GM12801 (cell line): ENCODE results near the gene KIAA1586.

ENCODE experiments used
- CTCF ChIP-seq: IDR thresholded peaks from one replicate; pipeline ENCODE4 v1.5.1; 2011; ENCODE audit warnings: control low read depth; ENCODE audit not compliant: insufficient read length; ENCODE audit errors: extremely low read depth

KIAA1586 gene

DNA sequence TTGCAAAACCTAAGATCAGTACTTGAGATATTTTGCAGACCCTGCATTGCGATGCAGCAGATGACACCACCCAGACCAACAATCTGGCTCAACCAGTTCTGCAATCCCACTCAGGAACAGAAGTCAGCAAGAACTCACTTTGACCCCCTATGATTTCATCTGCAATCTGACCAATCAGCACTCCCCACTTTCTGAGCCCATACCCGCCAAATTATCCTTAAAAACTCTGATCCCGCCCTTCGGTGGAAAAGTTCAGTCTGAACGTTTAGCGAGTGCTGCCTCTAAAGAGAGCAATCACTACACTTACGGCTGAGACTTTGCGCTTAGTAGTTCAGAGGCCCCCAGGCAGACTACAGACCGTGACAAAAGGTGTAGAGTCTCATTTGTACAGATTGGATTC lies 17.3 kb upstream of the KIAA1586 start:
- no peak for TF ChIP-seq CTCF

DNA sequence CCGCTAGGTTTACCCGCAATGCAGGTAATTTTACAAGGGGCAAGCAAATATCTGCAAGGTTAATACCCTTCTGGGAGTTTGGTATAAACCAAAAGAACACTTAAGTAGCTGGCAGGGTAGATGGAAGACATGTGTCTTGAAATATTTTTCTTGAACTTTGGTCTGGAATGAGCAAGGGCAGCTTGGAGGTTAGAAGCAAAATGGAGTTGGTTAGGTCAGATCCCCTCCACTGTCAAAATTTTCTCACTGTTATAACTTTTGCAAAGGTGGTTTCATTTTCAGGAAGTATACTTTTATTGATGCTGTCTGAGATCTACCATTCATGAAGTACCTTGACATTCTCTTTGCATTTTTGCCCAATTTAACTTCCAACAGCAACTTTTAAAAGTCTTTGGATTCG lies 13.3 kb upstream of the KIAA1586 start:
- TF ChIP-seq CTCF: no peak

DNA sequence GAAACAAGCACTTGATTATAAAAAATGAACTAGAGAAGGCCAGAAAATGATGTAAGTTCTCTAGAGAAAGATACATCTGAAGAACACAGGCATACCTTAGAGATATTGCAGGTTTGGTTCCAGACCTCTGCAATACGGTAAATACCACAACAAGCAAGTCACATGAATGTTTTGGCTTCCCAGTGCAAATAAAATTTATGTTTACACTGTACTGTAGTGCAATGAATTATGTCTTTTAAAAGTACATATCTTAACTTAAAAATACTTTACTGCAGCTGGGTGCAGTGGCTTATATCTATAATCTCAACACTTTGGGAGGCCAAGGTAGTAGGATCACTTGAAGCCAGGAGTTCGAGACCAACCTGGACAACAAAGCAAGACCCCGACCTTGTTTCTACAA lies 10.9 kb upstream of the KIAA1586 start:
- no peak for TF ChIP-seq CTCF

GRCh38 chr6:57038906-57039305 lies 7.6 kb upstream of the KIAA1586 start:
- no peak for TF ChIP-seq CTCF

DNA sequence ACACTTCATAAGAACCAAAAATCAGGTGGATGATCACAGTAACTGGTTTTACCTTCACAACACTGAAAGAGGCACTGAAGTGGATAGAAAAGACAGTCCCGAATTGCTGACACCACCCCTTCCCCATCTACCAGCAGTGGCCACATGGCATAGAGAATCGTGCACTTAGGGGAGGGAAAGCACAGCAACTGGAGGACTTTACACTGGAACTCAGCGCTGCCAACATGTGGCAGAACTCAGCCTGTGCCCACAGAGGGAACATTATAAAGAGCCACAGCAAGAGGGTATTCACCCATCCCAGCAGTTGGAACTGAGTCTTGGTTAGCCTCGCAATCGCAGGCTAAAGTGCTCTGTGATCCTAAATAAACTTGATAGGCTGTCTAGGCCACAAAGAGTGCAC lies 6.5 kb upstream of the KIAA1586 start:
- no peak for TF ChIP-seq CTCF

- TF ChIP-seq CTCF: no peak
Observed at GRCh38 chr6:57044568-57044967, 1.9 kb upstream of the KIAA1586 start.

GRCh38 chr6:57048577-57048976 lies 2.1 kb downstream of the KIAA1586 start:
- TF ChIP-seq CTCF: no peak

GRCh38 chr6:57063847-57064246 lies 17.4 kb downstream of the KIAA1586 start:
- TF ChIP-seq CTCF: no peak
